ENCODE data around the gene ZC3H12C.

Gene ZC3H12C

DNA sequence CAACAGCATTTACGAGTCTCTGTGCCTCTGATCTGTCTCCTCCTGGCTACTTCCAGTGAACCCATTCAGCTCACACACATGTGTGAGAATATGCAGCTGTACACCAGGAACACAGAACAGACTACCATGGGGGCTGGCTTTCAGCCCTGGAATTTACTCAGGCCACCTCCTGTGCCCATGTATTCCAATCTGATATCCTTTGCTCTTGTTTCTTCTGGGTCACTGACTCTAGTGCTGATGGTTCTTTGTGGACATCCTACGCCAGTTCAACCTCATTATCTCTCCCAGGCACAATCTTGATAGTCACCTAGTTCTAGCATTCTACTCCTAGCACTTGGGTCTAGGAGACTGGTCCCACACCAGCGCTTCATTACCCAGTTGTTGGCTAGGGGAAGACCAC is 23.0 kb upstream of the ZC3H12C start:
- no peaks in the 10 kb centered on the region for H3K4me1 Mint-ChIP-seq
- H3K27me3 Mint-ChIP-seq = peaks cover 4% of the 10 kb centered on the region
- CTCF ChIA-PET = no interaction called here
- H3K4me3 Mint-ChIP-seq = no peak overlapping the region
- H3K36me3 Mint-ChIP-seq = no peaks in the 10 kb centered on the region
- no peaks in the 10 kb centered on the region for H3K9me3 Mint-ChIP-seq
- DNase-seq = no peak
- no peak overlapping the region for H3K27ac Mint-ChIP-seq

DNA sequence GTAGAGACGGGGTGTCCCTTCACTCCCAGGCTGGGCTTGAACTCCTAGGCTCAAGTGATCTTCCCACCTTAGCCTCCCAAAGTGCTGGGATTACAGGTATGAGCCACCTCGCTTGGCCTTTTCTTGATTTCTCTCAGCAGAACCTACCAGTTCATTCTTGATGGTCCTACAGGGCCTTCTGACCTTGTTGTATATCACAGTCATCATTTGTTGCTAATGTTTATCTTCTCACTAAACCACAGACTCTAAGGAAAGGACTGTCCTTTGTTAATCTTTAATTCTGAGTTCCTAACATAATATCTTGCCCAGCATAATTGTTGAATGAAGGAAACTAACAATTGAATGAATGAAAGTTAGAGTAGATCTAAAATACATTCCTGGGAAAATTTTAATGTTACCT is 22.0 kb upstream of the ZC3H12C start:
- Mint-ChIP-seq H3K27me3 (peaks cover 4% of the 10 kb centered on the region), H3K4me1 (no peaks in the 10 kb centered on the region), H3K9me3 (no peaks in the 10 kb centered on the region), H3K36me3 (no peaks in the 10 kb centered on the region), H3K27ac (no peak overlapping the region), H3K4me3 (no peak overlapping the region)
- CTCF ChIA-PET = no interaction called here
- DNase-seq = no peak

DNA sequence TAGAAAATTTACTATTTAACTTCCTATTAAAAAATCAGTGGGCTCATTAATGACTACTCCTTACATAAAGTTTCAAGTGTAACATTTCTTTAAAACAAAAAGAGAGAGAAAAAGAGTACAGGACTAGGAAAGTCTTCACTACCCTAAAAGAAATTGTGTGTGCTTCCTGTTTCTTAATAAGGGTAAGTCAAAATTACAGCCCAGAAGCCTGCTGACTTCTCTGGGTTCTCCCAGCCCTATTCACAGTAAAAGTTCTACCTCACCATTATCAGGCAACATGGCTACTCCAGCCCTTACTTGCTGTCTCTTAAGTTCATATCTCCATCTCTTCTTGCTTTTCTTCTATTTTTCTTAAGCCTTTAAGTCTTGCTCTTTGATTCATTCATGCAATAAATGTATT is 20.3 kb upstream of the ZC3H12C start:
- Mint-ChIP-seq H3K27me3 (peaks cover 7% of the 10 kb centered on the region), H3K4me3 (no peak overlapping the region), H3K9me3 (no peaks in the 10 kb centered on the region), H3K4me1 (no peaks in the 10 kb centered on the region), H3K27ac (no peak overlapping the region), H3K36me3 (no peaks in the 10 kb centered on the region)
- CTCF ChIA-PET = no interaction called here
- DNase-seq = no peak

DNA sequence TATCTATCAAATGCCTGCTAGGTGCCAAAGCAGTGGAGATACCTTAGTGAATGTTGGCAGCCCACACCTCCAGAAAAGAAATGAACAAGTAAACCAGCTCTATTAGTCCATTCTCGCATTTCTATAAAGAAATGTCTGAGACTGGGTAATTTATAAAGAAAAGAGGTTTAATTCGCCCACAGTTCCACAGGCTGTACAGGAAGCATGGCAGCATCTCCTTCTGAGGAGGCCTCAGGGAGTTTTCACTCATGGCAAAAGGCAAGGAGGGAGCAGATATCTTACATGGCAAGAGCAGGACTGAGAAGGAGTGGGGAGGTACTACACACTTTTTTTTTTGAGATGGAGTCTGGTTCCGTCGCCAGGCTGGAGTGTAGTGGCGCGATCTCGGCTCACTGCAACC is 18.7 kb upstream of the ZC3H12C start:
- CTCF ChIA-PET = no interaction called here
- Mint-ChIP-seq H3K9me3 (no peaks in the 10 kb centered on the region), H3K4me1 (no peaks in the 10 kb centered on the region), H3K4me3 (no peak overlapping the region), H3K36me3 (no peaks in the 10 kb centered on the region), H3K27ac (no peak overlapping the region), H3K27me3 (peaks cover 12% of the 10 kb centered on the region)
- DNase-seq = no peak

DNA sequence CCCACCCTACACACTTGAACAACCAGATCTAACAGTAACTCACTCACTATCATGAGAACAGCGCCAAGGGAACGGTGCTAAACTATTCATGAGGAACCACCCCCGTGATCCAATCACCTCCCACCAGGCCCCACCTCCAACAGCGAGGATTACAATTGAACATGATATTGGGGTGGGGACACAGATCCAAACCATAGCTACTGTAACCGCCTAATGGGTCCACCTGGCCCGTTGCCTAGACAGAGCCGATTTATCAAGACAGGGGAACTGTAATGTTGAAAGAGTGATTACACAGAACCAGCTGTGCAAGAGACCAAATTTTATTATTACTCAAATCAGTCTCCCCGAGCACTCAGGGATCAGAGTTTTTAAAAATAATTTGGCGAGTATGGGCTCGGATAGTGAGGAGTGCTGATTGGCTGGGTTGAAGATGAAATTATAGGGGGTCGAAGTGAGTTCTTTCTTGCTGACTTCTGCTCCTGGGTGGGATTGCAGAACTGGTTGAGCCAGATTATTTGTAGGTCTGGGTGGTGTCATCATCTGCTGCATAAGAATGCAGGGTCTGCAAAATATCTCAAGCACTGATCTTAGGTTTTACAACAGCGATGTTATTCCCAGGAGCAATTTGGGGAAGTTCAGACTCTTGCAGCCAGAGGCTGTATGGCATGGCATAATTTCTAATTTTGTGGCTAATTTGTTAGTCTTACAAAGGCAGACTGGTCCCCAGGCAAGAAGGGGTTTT is 17.9 kb upstream of the ZC3H12C start:
- H3K27ac Mint-ChIP-seq = no peak overlapping the region
- DNase-seq = no peak
- H3K36me3 Mint-ChIP-seq = no peaks in the 10 kb centered on the region
- no peaks in the 10 kb centered on the region for H3K4me1 Mint-ChIP-seq
- CTCF ChIA-PET = no interaction called here
- no peak overlapping the region for H3K4me3 Mint-ChIP-seq
- H3K27me3 Mint-ChIP-seq = peaks cover 12% of the 10 kb centered on the region
- H3K9me3 Mint-ChIP-seq = no peaks in the 10 kb centered on the region

DNA sequence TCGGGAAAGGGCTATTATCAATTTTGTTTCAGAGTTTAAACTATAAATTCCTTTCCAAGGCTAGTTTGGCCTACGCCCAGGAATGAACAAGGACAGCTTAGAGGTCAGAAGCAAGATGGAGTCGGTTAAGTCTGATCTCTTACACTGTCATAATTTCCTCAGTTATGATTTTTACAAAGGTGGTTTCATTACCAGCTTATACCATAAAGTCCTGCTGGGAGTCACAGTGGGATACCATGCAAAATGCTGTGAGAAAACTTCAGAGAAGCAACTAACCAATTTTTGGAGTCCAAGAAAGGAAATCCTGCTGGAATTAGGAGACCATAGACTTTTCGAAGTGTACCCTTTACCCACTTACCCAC is 17.4 kb upstream of the ZC3H12C start:
- Mint-ChIP-seq H3K4me1 (no peaks in the 10 kb centered on the region), H3K36me3 (no peaks in the 10 kb centered on the region), H3K27me3 (peaks cover 12% of the 10 kb centered on the region), H3K27ac (no peak overlapping the region), H3K4me3 (no peak overlapping the region), H3K9me3 (no peaks in the 10 kb centered on the region)
- CTCF ChIA-PET = no interaction called here
- no peak for DNase-seq

DNA sequence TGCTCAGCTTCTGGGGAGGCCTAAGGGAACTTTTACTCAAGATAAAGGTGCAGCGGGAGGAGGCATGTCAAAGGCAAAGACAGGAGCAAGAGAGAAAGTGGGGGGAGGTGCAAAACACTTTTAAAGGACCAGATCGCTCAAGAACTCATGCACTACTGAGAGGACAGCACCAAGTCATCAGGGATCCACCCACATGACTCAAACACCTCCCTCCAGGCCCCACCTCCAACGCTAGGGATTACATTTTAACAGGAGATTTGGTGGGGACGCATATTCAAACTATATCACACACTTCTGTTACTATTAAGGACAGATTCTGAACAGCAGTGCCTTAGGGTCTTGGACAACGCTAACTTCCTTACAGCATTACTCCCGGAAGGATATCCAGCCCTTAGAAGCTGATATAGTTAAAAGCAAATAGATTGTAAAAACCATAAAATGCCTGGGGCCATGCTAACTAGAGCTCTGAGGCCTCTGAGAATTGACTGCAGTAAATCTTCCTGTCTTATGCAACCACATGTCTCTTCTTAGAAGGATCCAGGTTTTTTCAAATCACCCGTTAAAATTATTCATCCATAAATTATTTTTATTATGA is 16.7 kb upstream of the ZC3H12C start:
- H3K4me1 Mint-ChIP-seq = no peaks in the 10 kb centered on the region
- H3K36me3 Mint-ChIP-seq = no peaks in the 10 kb centered on the region
- no peak for DNase-seq
- CTCF ChIA-PET = no interaction called here
- H3K4me3 Mint-ChIP-seq = no peak overlapping the region
- H3K9me3 Mint-ChIP-seq = no peaks in the 10 kb centered on the region
- H3K27me3 Mint-ChIP-seq = peaks cover 12% of the 10 kb centered on the region
- no peak overlapping the region for H3K27ac Mint-ChIP-seq

DNA sequence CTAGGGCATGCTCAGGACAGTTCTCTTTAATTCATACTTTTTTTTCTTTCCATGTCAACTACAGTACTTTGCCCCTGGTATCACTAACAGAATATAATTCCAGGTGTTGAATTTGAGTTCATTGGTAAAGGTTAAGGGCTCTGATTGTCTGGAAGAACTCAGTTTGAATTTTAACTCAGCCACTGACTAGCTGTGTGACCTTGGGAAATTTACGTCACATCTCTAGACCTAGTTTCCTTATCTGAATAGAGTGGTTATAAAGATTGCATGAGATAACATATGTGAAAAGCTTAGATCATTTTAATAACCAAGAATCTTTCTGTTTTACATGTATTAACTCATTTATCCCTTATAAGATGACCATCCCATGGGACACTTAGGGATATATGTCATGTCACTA is 15.8 kb upstream of the ZC3H12C start:
- CTCF ChIA-PET = interaction anchor here (0.9 kb wide), 1 partner anchor 15 kb away, joined by 3 read pairs; no protein-coding TSS in a partner anchor
- Mint-ChIP-seq H3K9me3 (no peaks in the 10 kb centered on the region), H3K27me3 (peaks cover 12% of the 10 kb centered on the region), H3K36me3 (no peaks in the 10 kb centered on the region), H3K4me1 (no peaks in the 10 kb centered on the region), H3K4me3 (no peak overlapping the region), H3K27ac (no peak overlapping the region)
- no peak for DNase-seq

DNA sequence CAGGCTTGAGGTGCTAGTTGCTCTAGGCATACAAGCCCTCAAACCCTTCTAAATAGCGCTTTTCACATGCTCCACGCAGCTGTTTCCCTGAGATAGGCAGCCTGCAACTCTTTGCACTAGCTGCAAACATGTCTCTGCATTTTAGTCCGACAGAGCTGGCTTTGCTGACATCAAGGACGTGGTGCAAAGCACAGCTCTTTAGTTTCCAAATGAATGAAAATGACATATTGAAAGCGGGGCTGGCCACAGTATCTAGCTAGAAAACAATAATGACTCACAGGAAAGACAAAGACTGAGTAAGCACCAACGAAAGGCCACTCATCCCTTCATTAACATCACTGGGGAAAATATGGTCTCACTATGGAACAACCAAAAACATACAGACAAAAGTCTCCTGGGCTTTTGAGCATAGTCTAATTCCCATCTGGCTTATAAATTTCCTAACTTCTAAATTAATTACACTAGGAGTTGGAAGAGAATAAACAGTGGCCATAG is 15.3 kb upstream of the ZC3H12C start:
- H3K36me3 Mint-ChIP-seq = no peaks in the 10 kb centered on the region
- H3K27ac Mint-ChIP-seq = no peak overlapping the region
- H3K27me3 Mint-ChIP-seq = peaks cover 12% of the 10 kb centered on the region
- H3K4me3 Mint-ChIP-seq = no peak overlapping the region
- no peaks in the 10 kb centered on the region for H3K4me1 Mint-ChIP-seq
- CTCF ChIA-PET = interaction anchor here (0.9 kb wide), 1 partner anchor 14 kb away, joined by 3 read pairs; no protein-coding TSS in a partner anchor
- no peaks in the 10 kb centered on the region for H3K9me3 Mint-ChIP-seq
- no peak for DNase-seq

DNA sequence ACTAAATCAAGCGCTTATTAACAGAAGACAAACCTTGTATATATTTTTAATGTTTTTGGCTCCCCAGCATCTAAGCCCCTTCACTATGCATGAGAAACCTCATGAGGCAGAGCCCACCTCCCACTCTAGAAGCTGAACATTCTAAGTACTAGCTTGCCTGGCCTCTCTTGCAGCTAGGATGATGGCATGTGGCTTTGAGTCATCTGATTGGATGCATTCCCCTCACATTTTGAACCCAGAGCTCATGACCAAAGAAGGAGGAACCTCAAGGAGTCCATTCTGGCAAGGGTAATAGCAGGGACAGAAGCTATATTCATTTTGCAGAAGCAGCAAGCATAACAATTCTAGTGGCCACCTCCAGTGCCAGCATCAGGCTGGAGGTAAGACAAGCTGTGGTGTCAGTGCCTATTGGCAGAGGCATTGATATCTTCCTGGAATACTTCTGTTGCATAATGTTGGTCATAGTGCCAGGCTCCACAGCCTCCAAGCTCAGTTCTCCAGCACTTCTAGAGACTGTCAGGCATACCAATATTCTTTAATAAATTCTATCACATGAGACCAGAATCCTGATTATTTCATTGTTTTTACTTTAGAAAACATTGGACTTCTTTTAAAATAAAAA is 14.2 kb upstream of the ZC3H12C start:
- CTCF ChIA-PET = no interaction called here
- H3K4me1 Mint-ChIP-seq = no peaks in the 10 kb centered on the region
- DNase-seq = no peak

DNA sequence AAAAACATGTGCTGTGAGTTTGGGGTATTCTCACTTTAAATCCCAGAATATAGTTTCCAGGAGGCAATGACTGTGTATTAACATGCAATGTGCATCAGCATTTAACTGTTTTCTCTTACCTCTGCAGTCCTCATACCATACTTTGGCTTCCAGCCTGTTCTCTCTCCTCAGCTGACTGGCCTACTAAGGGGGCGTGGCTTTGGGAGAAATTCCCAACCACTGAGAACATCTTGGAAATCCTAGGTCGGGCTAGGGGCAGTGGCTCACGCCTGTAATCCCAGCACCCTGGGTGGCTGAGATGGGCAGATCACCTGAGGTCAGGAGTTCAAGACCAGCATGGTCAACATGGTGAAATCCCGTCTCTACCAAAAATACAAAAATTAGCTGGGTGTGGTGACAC is 13.5 kb upstream of the ZC3H12C start:
- Mint-ChIP-seq H3K36me3 (no peaks in the 10 kb centered on the region), H3K27me3 (peaks cover 12% of the 10 kb centered on the region), H3K27ac (no peak overlapping the region), H3K4me3 (no peak overlapping the region), H3K9me3 (no peaks in the 10 kb centered on the region), H3K4me1 (no peaks in the 10 kb centered on the region)
- no peak for DNase-seq
- CTCF ChIA-PET = no interaction called here

More for the DNA sequence above, 14.2 kb upstream of the ZC3H12C start:
- Mint-ChIP-seq H3K4me3 (no peak overlapping the region), H3K27me3 (peaks cover 12% of the 10 kb centered on the region), H3K36me3 (no peaks in the 10 kb centered on the region), H3K27ac (no peak overlapping the region), H3K9me3 (no peaks in the 10 kb centered on the region)

DNA sequence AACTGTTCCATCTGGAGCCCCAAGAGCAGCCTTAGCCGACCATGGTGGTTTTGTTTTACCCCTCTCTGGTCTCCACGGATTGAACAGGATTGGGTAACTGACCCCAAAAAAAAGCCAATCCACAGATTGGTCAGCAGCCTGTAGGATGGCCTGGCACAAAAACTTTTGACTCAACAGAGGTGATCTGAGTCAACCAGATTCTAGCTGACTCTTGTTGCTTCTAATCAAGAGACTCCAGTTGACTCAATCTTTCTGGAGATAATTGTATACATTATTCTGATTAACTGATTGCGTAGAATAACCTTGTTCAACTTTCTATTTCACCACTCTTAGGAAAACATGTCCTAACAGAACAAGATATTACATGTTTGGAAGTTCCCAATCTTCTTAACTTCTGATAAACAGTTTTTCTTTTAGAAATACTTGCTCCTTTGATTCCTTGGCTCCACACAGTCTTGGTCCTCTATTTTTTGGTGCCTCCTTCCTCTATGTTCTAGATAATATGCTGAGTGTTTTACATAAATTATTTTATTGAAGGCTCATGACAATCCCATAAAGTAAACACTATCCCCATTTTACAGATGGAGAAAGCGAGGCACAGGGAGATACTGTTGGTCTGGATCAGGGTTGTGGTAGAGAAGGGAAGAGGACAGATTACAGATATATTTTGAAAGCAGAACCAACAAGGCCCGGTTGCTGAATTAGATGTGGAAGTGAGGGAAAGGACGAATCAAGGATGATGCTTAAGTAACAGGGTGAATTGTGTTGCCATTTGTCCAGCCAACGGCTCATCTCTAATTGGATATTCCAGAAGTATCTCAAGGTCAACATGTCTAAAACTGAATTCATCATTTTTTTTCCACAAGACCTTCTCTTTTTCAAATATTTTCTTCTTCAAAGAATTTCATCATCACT is 11.5 kb upstream of the ZC3H12C start:
- no peaks in the 10 kb centered on the region for H3K4me1 Mint-ChIP-seq
- CTCF ChIA-PET = no interaction called here
- H3K27me3 Mint-ChIP-seq = peaks cover 15% of the 10 kb centered on the region
- no peaks in the 10 kb centered on the region for H3K36me3 Mint-ChIP-seq
- no peak overlapping the region for H3K27ac Mint-ChIP-seq
- H3K9me3 Mint-ChIP-seq = no peaks in the 10 kb centered on the region
- H3K4me3 Mint-ChIP-seq = no peak overlapping the region
- no peak for DNase-seq

DNA sequence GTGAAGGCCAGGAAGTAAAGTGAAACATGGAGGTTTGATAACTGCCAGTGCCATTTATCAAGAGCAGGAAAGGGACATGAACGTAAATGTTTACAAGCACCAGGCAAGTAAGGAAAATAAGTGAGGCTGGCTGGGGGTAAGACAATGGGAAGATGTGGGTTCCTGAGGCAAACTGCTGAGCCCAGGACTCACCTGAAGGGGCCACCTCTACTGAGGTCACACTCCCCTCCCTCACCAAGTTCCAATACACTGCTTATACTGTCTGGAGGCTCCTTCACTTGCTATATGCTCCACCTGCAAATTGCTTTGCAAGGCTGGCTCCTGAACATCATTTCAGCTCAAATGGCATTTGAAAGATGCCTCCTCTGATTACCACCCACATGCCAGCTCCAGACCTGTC is 10.3 kb upstream of the ZC3H12C start:
- peaks cover 16% of the 10 kb centered on the region for H3K27me3 Mint-ChIP-seq
- H3K9me3 Mint-ChIP-seq = no peaks in the 10 kb centered on the region

DNA sequence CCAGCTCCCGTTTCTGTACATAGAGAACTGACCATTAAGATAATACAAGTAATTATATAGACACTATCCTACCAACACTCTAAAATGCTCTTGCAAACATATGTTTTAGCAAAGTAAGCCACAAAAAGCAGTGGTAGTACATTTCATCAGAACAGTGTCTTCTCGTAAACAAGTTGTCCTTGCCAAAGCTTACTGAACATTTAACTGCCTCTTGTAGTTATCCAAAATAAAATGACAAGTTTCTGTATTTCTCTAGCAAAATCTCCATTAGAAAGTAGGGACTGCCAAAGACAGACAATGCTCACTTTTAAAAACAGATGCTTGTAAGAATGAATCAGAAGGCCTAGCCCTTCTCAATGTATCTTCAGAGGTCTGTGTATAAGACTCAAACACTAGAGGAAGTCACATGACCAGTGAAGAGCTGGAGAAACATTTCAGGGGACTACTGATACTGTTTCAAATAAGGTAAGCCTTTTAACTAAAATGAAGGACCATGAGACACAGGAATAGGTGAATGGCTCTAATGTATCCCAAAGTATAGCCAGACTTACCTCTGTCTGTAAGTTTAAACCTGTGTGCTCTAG is 7.8 kb upstream of the ZC3H12C start:
- CTCF ChIA-PET = no interaction called here
- no peak for DNase-seq

More for the DNA sequence above, 10.3 kb upstream of the ZC3H12C start:
- no peak overlapping the region for H3K4me3 Mint-ChIP-seq
- DNase-seq = no peak
- H3K27ac Mint-ChIP-seq = no peak overlapping the region
- no peaks in the 10 kb centered on the region for H3K36me3 Mint-ChIP-seq
- no peaks in the 10 kb centered on the region for H3K4me1 Mint-ChIP-seq
- CTCF ChIA-PET = no interaction called here

More for the DNA sequence above, 7.8 kb upstream of the ZC3H12C start:
- Mint-ChIP-seq H3K9me3 (no peaks in the 10 kb centered on the region), H3K36me3 (no peaks in the 10 kb centered on the region), H3K4me3 (no peak overlapping the region), H3K27me3 (peaks cover 18% of the 10 kb centered on the region), H3K27ac (no peak overlapping the region), H3K4me1 (no peaks in the 10 kb centered on the region)
